Measurements from ENCODE around the gene STRIP1.
A peak's percentile ranks its signal among the peaks of the same experiment; 100 is the strongest.
"Not testable (repeated sequence)": the region's sequence is repeated elsewhere in the genome, so short reads cannot be mapped to it uniquely, and the experiment has no call there.

STRIP1 gene

DNA sequence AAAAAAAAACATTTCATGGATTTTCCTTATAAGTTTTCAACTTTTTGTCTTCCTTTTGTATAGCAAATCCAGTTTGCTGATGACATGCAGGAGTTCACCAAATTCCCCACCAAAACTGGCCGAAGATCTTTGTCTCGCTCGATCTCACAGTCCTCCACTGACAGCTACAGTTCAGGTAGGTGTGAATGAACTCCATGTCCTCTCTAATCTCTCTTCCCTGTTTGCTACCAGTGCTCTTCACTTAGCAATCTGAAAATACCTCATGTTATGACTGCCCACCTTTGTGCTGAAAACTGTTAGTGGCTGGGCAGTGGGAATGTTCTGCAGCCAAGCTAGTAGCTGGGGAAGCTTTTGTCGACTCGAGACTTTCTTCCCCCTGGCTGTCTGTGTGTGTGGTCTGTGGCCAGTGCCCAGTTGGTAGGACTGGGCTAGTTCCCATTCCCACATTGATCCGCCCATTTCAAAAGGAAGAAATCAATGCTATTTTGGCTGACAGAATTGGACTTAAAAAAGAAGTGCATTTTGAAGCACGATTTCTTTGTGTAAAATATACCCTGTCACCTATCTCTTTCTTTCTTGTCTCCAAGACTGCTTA, 25.4 kb upstream of the STRIP1 start:
- DNase-seq: no peak

- no peak for DNase-seq
Measured at GRCh38 chr1:110011527-110012041, 22.8 kb upstream of the STRIP1 start.

DNA sequence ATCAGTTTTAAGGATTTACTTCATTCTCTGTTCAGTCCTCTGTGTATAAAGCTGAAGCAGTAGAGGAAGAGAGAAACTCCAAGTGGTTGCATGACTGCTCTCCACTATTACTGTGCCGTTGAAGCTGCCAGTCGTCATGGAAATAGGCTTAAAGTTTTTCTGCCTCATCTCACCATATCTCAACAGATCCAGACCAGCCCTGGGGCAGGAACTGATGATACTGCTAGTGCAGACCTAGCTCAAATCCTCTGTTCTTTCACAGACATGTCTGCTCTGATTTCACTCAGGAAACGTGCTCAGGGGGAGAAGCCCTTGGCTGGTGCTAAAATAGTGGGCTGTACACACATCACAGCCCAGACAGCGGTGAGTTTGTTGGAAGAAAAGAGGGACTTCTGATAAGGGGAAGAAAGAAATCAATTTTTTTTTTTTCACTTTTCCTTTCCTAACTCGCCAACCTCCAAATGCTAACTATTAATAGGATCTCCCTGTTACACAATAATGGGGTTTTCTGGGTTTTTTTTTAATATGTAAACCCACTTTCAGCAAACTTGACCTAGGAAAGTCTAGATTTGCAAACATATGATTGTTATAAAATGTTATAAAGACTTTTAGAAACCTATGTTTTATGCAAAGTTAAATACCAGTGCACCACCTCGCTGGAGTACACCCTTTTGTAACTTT, 22.2 kb upstream of the STRIP1 start:
- no peak for DNase-seq

GRCh38 chr1:110017792-110018191, 16.6 kb upstream of the STRIP1 start:
- no peak for DNase-seq

- no peak for DNase-seq
Measured at GRCh38 chr1:110018396-110018795, 16.0 kb upstream of the STRIP1 start.

GRCh38 chr1:110019770-110020169, 14.7 kb upstream of the STRIP1 start:
- DNase-seq: no peak

GRCh38 chr1:110021285-110021684, 13.1 kb upstream of the STRIP1 start:
- DNase-seq: no peak

DNA sequence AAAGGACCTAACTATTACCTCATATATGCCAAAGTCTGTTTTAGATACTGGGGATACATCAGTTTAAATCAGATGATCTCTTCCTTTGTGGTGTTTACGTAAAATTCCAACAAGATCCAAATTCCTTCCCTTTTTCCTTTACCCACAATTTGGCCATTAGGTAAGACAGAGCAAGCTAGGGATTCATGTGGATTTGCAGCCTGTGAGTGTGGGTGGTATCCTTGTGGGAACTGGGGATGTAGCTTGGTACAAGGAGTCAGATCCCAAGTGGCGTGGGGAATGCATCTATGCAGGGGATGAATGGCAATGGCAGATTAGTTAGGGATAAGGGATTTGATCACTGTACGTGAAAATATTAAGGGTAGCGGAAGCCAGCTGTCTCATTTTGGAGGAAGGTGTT, 9.8 kb upstream of the STRIP1 start:
- DNase-seq: no peak

DNA sequence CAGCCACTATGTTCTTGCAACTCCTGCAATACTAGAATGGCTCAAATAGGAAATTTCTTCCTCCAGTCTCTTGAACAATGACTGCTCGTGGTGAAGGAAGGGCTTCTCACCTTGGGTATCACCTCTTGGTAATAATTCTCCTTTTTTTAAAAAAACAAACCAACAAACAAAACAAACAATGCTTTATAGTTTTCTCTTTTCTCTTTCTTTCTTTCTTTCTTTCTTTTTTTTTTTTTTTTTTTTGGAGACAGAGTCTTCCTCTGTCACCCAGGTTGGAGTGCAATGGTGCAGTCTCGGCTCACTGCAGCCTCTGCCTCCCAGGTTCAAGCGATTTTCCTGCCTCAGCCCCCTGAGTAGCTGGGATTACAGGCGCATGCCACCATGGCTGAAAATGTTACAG, 3.7 kb upstream of the STRIP1 start:
- not testable (repeated sequence) for DNase-seq

GRCh38 chr1:110032327-110032726, 2.1 kb upstream of the STRIP1 start:
- no peak for DNase-seq

DNA sequence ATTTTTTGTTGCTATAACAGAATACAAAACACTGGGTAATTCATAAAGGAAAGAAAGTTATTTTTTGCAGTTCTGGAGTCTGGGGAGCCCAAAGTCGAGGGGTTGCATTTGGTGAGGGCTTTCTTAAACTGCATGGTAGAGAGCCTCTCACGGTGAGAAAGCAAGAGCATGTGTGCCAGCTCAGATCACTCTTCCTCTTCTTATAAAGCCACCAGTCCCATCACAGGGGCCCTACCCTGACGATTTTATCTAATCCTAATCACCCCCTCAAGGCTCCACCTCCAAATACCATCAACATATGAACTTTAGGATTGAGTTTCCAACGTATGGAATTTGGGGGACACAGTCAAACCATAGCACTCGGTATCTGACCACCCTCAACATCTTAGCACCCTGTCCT, 1.0 kb upstream of the STRIP1 start:
- DNase-seq: no peak

GRCh38 chr1:110034040-110034450, 379 bp upstream of the STRIP1 start:
- no peak for DNase-seq

- DNase-seq: no peak
Measured at GRCh38 chr1:110035236-110035752, 870 bp downstream of the STRIP1 start.

DNA sequence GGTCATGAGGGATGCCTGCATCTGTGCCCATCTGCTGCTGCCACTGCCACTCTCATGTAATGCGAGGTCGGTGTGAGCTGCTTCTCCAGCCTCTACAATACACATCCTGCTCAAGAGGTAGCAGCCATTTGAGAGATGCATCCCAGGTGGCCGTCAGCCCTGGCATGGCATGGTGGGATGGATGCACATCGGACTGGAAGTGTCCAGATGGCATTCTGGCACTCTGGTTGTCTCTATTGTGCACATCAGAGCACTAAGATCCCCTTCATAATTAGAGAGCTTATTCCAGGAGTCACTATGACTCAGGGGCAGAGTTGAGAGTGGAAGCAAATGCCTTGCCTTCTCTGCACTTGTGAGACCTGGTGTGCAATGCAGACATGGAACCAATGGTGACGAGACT, 3.8 kb downstream of the STRIP1 start:
- DNase-seq: no peak

DNA sequence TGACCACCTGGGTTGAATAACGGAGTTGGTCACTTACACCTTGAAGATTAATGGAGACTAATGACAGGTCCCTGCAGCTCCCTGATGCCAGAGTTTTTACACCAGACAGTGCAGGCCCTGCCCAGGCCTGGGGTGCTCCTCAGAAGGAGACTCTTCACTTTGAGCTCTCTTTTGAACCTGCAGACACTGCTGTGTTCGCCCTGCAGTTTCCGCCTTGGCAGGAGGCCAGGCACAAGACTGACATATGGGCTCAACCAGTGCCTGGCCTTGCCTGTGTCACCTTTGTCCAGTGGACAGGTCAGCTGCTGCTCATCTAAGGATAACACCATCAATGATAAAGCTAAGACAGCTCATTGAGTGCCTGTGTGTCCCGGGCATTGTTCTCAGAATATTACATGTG, 5.2 kb downstream of the STRIP1 start:
- no peak for DNase-seq

GRCh38 chr1:110040548-110040947, 6.1 kb downstream of the STRIP1 start:
- peak; percentile 20 to 44 for DNase-seq

- DNase-seq: no peak
Measured at GRCh38 chr1:110043016-110043415, 8.6 kb downstream of the STRIP1 start.

GRCh38 chr1:110047463-110047862, 13.0 kb downstream of the STRIP1 start:
- no peak for DNase-seq

DNA sequence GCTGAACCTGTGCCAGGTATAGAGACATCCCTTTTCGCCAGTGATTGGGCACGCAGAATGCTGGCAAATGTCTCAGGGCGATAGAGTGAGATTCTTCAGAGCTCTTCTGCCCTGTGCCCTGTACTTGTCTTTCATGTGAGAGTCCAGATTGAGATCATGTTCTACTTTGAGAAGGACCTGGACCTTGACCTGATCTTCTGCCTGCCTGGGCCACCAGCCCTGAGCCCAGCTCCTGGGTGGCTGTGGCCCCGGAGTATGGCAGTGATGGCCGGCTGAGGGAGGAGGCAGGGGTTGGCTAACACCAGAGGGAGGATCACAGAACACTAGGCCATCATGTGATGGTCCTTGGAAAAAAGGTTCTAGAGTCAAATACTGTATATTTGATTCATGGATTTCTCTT, 13.8 kb downstream of the STRIP1 start:
- no peak for DNase-seq

DNA sequence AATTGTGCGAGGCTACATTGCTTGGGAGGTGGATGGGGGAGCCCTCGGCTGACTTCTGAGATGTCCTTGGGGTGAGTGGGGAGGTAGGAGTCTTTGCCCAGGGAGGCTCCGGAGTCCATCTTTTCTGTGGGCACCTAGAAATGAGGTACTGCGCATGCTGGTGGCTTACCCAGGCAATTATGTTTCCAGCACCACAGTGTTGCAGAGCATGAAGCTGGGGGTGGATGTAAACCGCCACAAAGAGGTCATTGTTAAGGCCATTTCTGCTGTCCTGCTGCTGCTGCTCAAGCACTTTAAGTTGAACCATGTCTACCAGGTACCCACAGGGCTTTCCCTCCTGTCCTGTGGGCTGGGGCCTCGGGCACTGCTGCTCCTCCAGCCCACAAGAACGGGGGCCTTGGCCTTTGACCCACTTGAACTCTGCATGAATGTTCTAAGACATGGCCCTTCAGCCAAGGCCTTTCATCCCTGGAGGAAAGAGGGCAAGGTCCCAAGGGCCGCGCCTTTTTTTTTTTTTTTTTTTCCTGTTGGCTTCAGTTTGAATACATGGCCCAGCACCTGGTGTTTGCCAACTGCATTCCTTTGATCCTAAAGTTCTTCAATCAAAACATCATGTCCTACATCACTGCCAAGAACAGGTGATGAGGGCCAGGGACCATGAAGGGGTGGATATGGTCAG, 14.6 kb downstream of the STRIP1 start:
- DNase-seq: no peak

DNA sequence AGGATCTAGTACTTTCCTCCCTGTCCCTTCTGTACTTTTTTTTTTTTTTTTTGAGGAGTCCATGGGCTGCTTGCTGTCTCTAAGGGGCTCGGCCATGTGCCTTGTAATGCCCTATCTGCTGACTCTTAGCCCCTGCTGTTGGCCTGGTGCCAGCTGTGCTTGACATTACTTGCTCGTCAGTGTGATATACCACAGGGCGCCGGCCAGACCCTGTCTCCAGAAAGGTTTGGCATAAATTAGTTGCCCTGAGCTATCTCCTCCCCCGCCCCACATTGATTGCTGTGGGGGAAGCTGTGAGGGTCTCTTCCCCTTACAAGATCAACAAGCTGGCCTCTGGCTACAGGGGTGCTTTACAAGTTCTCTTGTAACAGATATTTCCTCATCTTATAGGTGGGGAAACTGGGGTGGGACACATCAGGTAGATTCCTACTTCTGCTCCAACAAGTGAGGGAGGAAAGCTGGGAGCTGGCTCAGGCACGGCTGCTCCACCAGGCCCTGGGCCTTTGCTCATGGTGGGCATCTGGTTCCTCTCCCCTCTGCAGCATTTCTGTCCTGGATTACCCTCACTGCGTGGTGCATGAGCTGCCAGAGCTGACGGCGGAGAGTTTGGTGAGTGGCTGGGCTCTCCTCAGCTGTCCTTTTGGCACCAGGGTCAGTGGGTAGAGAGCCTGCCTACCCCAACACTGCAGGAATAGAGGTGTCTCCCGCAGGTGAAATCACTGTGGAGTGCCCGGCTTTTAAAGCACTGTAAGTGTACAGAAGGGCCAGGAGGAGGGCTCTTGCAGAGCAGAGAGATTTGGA, 15.6 kb downstream of the STRIP1 start:
- no peak for DNase-seq

DNA sequence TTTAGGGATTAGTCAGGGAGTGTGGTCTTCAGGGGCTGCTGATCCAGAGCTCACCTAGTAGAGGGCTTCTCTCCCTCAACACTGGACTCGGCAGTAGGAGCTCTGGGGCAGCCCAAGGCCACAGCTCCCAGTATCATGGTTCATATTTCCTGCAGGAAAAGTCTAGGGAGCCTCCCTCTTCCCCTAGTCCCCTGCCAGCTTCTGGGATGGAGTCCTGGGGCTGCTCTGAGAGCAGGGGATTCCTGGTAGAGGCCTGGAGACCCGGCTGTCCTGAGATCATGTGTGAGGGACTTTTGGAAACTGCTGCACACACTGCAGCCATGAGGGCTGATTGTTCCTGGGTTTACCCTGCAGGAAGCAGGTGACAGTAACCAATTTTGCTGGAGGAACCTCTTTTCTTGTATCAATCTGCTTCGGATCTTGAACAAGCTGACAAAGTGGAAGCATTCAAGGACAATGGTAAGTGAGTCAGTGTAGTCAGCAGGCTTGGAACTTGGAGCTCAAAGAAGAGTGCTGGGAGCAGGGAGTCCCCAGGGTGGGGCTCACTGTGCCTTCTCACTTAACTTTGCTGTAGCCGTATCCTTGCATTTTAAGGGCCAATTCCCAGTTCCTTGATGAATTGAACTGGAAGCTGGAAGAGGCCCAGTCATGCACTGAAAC, 16.3 kb downstream of the STRIP1 start:
- DNase-seq: no peak

- DNase-seq: no peak
Measured at GRCh38 chr1:110051262-110051648, 16.8 kb downstream of the STRIP1 start.

Data from stimulated activated CD4-positive, alpha-beta T cell treated with anti-CD3 and anti-CD28 coated beads, Interleukin-2, amount 100 ng/mL, for 24 hours (primary cell).